BE2C (cell line): ENCODE results near the gene GNG13.
"Not testable (repeated sequence)": the region's sequence is repeated elsewhere in the genome, so short reads cannot be mapped to it uniquely, and the experiment has no call there.

Source experiments
- DNase-seq: peaks from one replicate; pipeline ENCODE4 v3.0.0-alpha.2; 2020
- H3K27me3 ChIP-seq: fragments of 250-450 bp; sonication (Bioruptor Pico); 2 replicates; pipeline ENCODE4 v1.5.1; 2020; ENCODE audit warnings: mild to moderate bottlenecking
- H3K36me3 ChIP-seq: fragments of 250-450 bp; sonication (Bioruptor Pico); 2 replicates; pipeline ENCODE4 v1.5.1; 2020; ENCODE audit warnings: mild to moderate bottlenecking
- H3K4me1 ChIP-seq: fragments of 250-450 bp; sonication (Bioruptor Pico); 2 replicates; pipeline ENCODE4 v1.5.1; 2020
- H3K4me3 ChIP-seq: 2 replicates; pipeline ENCODE4 v1.5.1; 2011; ENCODE audit warnings: low read depth, low read length
- H3K9me3 ChIP-seq: fragments of 250-450 bp; sonication (Bioruptor Pico); 2 replicates; pipeline ENCODE4 v1.5.1; 2020
- CTCF ChIP-seq: IDR thresholded peaks from 2 replicates; pipeline ENCODE4 v1.5.1; 2012; ENCODE audit warnings: mild to moderate bottlenecking, low read depth, low read length

Gene GNG13

GRCh38 chr16:777826-778225, 22.7 kb downstream of the GNG13 start:
- DNase-seq: no peak
- Histone ChIP-seq H3K4me3 (no peak overlapping the region), H3K27me3 (no peaks in the 10 kb centered on the region), H3K9me3 (no peaks in the 10 kb centered on the region), H3K4me1 (peaks cover 2% of the 10 kb centered on the region), H3K36me3 (no peaks in the 10 kb centered on the region)
- TF ChIP-seq CTCF: no peak

- H3K36me3 ChIP-seq: no peaks in the 10 kb centered on the region
- TF ChIP-seq CTCF: no peak
- H3K27me3 ChIP-seq: no peaks in the 10 kb centered on the region
- no peak overlapping the region for H3K4me3 ChIP-seq
- DNase-seq: no peak
- no peaks in the 10 kb centered on the region for H3K9me3 ChIP-seq
- no peaks in the 10 kb centered on the region for H3K4me1 ChIP-seq
Measured at GRCh38 chr16:776824-777223, 23.7 kb downstream of the GNG13 start.

GRCh38 chr16:776298-776697, 24.2 kb downstream of the GNG13 start:
- not testable (repeated sequence) for H3K4me1 ChIP-seq, H3K36me3 ChIP-seq, H3K27me3 ChIP-seq, H3K9me3 ChIP-seq, DNase-seq, H3K4me3 ChIP-seq

DNA sequence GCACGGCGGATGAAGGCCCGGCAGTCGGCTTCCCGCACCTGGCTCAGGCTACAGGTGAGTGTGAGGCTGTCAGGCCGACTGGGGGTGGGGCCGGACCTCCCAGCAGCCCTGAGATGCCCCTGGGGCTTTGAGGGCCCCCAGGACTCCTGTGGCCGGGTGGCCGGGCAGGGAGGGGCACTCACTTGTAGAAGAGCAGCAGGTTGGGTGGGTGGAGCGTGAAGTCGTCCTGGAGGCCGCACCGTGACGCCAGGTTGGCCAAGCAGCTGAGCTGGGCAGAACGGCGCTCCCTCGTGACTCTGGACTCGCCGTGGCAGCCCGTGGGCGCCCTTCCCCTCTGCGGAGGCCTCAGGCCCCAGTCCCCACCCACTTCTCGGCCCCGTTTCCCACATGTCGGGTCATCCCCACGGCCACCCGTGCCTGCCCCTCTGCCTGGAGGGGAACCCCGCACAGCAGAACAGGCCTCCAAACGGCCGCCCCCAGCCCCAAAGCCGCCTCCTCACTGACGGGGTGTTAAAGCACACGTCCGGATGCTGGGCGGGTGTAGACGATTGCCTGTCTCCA, 25.2 kb downstream of the GNG13 start:
- no peak overlapping the region for H3K4me3 ChIP-seq
- no peaks in the 10 kb centered on the region for H3K4me1 ChIP-seq

GRCh38 chr16:774086-775001, 26.2 kb downstream of the GNG13 start:
- Histone ChIP-seq H3K27me3 (no peaks in the 10 kb centered on the region), H3K4me3 (no peak overlapping the region), H3K36me3 (no peaks in the 10 kb centered on the region), H3K4me1 (no peaks in the 10 kb centered on the region), H3K9me3 (no peaks in the 10 kb centered on the region)
- DNase-seq: no peak
- no peak for TF ChIP-seq CTCF

More for the DNA sequence above, 25.2 kb downstream of the GNG13 start:
- DNase-seq: no peak
- H3K36me3 ChIP-seq: no peaks in the 10 kb centered on the region
- H3K27me3 ChIP-seq: no peaks in the 10 kb centered on the region
- TF ChIP-seq CTCF: no peak
- no peaks in the 10 kb centered on the region for H3K9me3 ChIP-seq

GRCh38 chr16:772959-773358, 27.6 kb downstream of the GNG13 start:
- Histone ChIP-seq H3K27me3 (no peaks in the 10 kb centered on the region), H3K36me3 (no peaks in the 10 kb centered on the region), H3K4me3 (no peak overlapping the region), H3K9me3 (no peaks in the 10 kb centered on the region), H3K4me1 (no peaks in the 10 kb centered on the region)
- TF ChIP-seq CTCF: no peak
- DNase-seq: no peak
